Measurements from ENCODE around the gene DDX19B.

DDX19B gene

GRCh38 chr16:70253291-70254106 is 45.5 kb upstream of the DDX19B start:
- TF ChIP-seq TAF1 (IDR thresholded peaks at IDR 0.05; ENCODE audit: borderline replicate concordance, insufficient read depth, low read length) (no peak), SIN3A (IDR thresholded peaks at IDR 0.05; ENCODE audit: borderline replicate concordance, insufficient read depth, low read length) (no peak), REST (IDR thresholded peaks at IDR 0.05; ENCODE audit: insufficient read depth in 1 of 2, low read depth in 2 of 2, low read length in 2 of 2) (no peak), POLR2AphosphoS5 (IDR thresholded peaks at IDR 0.05; ENCODE audit: low read depth, low read length) (no peak), FOXP2 (optimal IDR thresholded peaks at IDR 0.05; ENCODE audit: borderline replicate concordance, extremely low read depth, extremely low read length, insufficient read depth) (no peak)

- TF ChIP-seq FOXP2 (optimal IDR thresholded peaks at IDR 0.05; ENCODE audit: borderline replicate concordance, extremely low read depth, extremely low read length, insufficient read depth) (no peak), REST (IDR thresholded peaks at IDR 0.05; ENCODE audit: insufficient read depth in 1 of 2, low read depth in 2 of 2, low read length in 2 of 2) (no peak), SIN3A (IDR thresholded peaks at IDR 0.05; ENCODE audit: borderline replicate concordance, insufficient read depth, low read length) (no peak), TAF1 (IDR thresholded peaks at IDR 0.05; ENCODE audit: borderline replicate concordance, insufficient read depth, low read length) (no peak), POLR2AphosphoS5 (IDR thresholded peaks at IDR 0.05; ENCODE audit: low read depth, low read length) (no peak)
Observed at GRCh38 chr16:70254180-70254964, 44.6 kb upstream of the DDX19B start.

DNA sequence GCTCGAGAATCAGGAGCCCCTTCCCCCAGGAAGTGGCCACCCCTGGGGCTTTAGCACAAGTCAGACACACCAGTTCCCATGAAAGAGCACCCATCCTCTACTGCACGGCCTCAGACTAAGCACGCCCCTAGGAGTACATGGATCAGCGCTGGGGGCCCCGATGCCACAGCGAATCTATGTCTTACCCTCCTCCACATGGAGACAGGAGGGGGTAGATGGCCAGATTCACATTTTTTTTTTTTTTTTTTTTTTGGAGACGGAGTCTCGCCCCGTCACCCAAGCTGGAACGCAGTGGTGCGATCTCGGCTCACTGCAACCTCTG is 44.1 kb upstream of the DDX19B start:
- TF ChIP-seq POLR2AphosphoS5 (IDR thresholded peaks at IDR 0.05; ENCODE audit: low read depth, low read length) (no peak), FOXP2 (optimal IDR thresholded peaks at IDR 0.05; ENCODE audit: borderline replicate concordance, extremely low read depth, extremely low read length, insufficient read depth) (no peak), REST (IDR thresholded peaks at IDR 0.05; ENCODE audit: insufficient read depth in 1 of 2, low read depth in 2 of 2, low read length in 2 of 2) (no peak), SIN3A (IDR thresholded peaks at IDR 0.05; ENCODE audit: borderline replicate concordance, insufficient read depth, low read length) (no peak), TAF1 (IDR thresholded peaks at IDR 0.05; ENCODE audit: borderline replicate concordance, insufficient read depth, low read length) (no peak)

- no peak for TF ChIP-seq TAF1 (IDR thresholded peaks at IDR 0.05; ENCODE audit: borderline replicate concordance, insufficient read depth, low read length)
- TF ChIP-seq REST (IDR thresholded peaks at IDR 0.05; ENCODE audit: insufficient read depth in 1 of 2, low read depth in 2 of 2, low read length in 2 of 2): no peak
- TF ChIP-seq FOXP2 (optimal IDR thresholded peaks at IDR 0.05; ENCODE audit: borderline replicate concordance, extremely low read depth, extremely low read length, insufficient read depth): no peak
- no peak for TF ChIP-seq SIN3A (IDR thresholded peaks at IDR 0.05; ENCODE audit: borderline replicate concordance, insufficient read depth, low read length)
- no peak for TF ChIP-seq POLR2AphosphoS5 (IDR thresholded peaks at IDR 0.05; ENCODE audit: low read depth, low read length)
Observed at GRCh38 chr16:70255574-70255973, 43.4 kb upstream of the DDX19B start.
